Endodermal cell (in vitro differentiated cells): ENCODE data around the gene GNB3. TPM values are rescaled to one million over a fixed set of nuclear protein-coding genes. Genes with fewer than 3 reads are reported as not detected.
A peak's percentile ranks its signal among the peaks of the same experiment; 100 is the strongest.
"Not testable (repeated sequence)": the region's sequence is repeated elsewhere in the genome, so short reads cannot be mapped to it uniquely, and the experiment has no call there.

Experiments used
- DNase-seq: peaks from one replicate; pipeline ENCODE4 v3.0.0-alpha.2; 2017
- H3K27ac ChIP-seq: 2 replicates; pipeline ENCODE4 v1.5.1; 2013; ENCODE audit warnings: mild to moderate bottlenecking, low read depth, low read length, moderate library complexity
- H3K27me3 ChIP-seq: 2 replicates; pipeline ENCODE4 v1.6.1; 2013; ENCODE audit warnings: mild to moderate bottlenecking, low read length, moderate library complexity; ENCODE audit not compliant: insufficient read depth, control insufficient read depth, poor library complexity, severe bottlenecking
- H3K36me3 ChIP-seq: 2 replicates; pipeline ENCODE4 v1.7.0; 2013; ENCODE audit warnings: mild to moderate bottlenecking, low read length, moderate library complexity; ENCODE audit not compliant: control insufficient read depth, insufficient read depth
- H3K4me1 ChIP-seq: one replicate; pipeline ENCODE4 v1.7.0; 2013; ENCODE audit warnings: low read length; ENCODE audit not compliant: control insufficient read depth, insufficient read depth
- H3K4me3 ChIP-seq: 2 replicates; pipeline ENCODE4 v1.5.1; 2013; ENCODE audit warnings: mild to moderate bottlenecking, low read length, moderate library complexity
- H3K9ac ChIP-seq: 2 replicates; pipeline ENCODE4 v1.6.1; 2013; ENCODE audit warnings: mild to moderate bottlenecking, low read length, moderate library complexity; ENCODE audit not compliant: poor library complexity, severe bottlenecking; ENCODE audit errors: extremely low read depth
- H3K9me3 ChIP-seq: 2 replicates; pipeline ENCODE4 v1.6.1; 2013; ENCODE audit warnings: mild to moderate bottlenecking, low read length, moderate library complexity; ENCODE audit not compliant: control insufficient read depth
- H3K27ac Mint-ChIP-seq: 2 replicates; pipeline ENCODE4 v1.8.0; 2020; ENCODE audit warnings: mixed read lengths
- H3K27me3 Mint-ChIP-seq: 2 replicates; pipeline ENCODE4 v1.8.0; 2021; ENCODE audit warnings: mild to moderate bottlenecking, mixed read lengths; ENCODE audit not compliant: insufficient read depth
- H3K36me3 Mint-ChIP-seq: 2 replicates; pipeline ENCODE4 v1.8.0; 2020; ENCODE audit warnings: low read depth, mixed read lengths
- H3K4me1 Mint-ChIP-seq: 2 replicates; pipeline ENCODE4 v1.8.0; 2020; ENCODE audit warnings: mixed read lengths
- H3K4me3 Mint-ChIP-seq: 2 replicates; pipeline ENCODE4 v1.8.0; 2020; ENCODE audit warnings: mild to moderate bottlenecking, moderate library complexity, mixed read lengths
- H3K9me3 Mint-ChIP-seq: 2 replicates; pipeline ENCODE4 v1.8.0; 2020; ENCODE audit warnings: mild to moderate bottlenecking, mixed read lengths
- CTCF ChIP-seq: fragments of 200-600 bp; sonication (generic); conservative IDR thresholded peaks from 2 replicates; pipeline ENCODE4 v1.5.0; 2021; ENCODE audit warnings: antibody characterized with exemption, mild to moderate bottlenecking
- WGBS, 2 experiments: methylation state at CpG; one replicate each; pipeline versions ENCODE4 v1.1.5 to v1.1.7; 2013; ENCODE audit warnings: missing lambda C conversion rate in 2 of 2, mixed read lengths in 1 of 2; ENCODE audit not compliant: insufficient coverage in 1 of 2, insufficient read length in 1 of 2; 5-methylcytosine and 5-hydroxymethylcytosine counted together
- total RNA-seq, 2 donors: library from RNA; stranded (reverse); fragmentation: NEBNext Ultra II Directional in 1 of 2; extraction: Animal tissue kit (Norgen Biotek cat#: 25700) in 1 of 2; gene quantifications; 2 replicates in 1 of 2; 3 replicates in 1 of 2; pipeline ENCODE4 v1.2.1, GENCODE V29; 2021

GNB3 gene
- total RNA-seq, 2 donors from 2014 or later, result 10.0 to 17.1 TPM

- Mint-ChIP-seq H3K4me1 (peaks cover 24% of the 10 kb centered on the region), H3K27me3 (no peaks in the 10 kb centered on the region), H3K27ac (no peak overlapping the region), H3K4me3 (no peak overlapping the region), H3K36me3 (peaks cover 75% of the 10 kb centered on the region), H3K9me3 (no peaks in the 10 kb centered on the region)
- Histone ChIP-seq H3K4me1 (no peaks in the 10 kb centered on the region), H3K4me3 (no peak overlapping the region), H3K27ac (no peak overlapping the region), H3K9me3 (no peaks in the 10 kb centered on the region), H3K9ac (no peak overlapping the region), H3K36me3 (peaks cover 61% of the 10 kb centered on the region), H3K27me3 (no peaks in the 10 kb centered on the region)
- WGBS, 2 experiments, result 94 to 100% methylated on average over 6 to 16 of the region's 16 CpGs
- no peak for DNase-seq
- TF ChIP-seq CTCF, result no peak
Observed at GRCh38 chr12:6863586-6864321, 23.0 kb downstream of the GNB3 start.

- H3K4me1 ChIP-seq, H3K27me3 Mint-ChIP-seq, H3K27me3 ChIP-seq, H3K4me3 ChIP-seq, H3K9me3 ChIP-seq, H3K9ac ChIP-seq, H3K9me3 Mint-ChIP-seq, H3K27ac ChIP-seq, DNase-seq, H3K4me3 Mint-ChIP-seq, H3K27ac Mint-ChIP-seq: not testable (repeated sequence)
- H3K4me1 Mint-ChIP-seq, result peaks cover 37% of the 10 kb centered on the region
- peaks cover 62% of the 10 kb centered on the region for H3K36me3 ChIP-seq
- H3K36me3 Mint-ChIP-seq, result peaks cover 74% of the 10 kb centered on the region
- WGBS, 2 experiments, result 92 to 94% methylated on average over 5 of the region's 5 CpGs
Observed at GRCh38 chr12:6865307-6865706, 24.6 kb downstream of the GNB3 start.

GRCh38 chr12:6866163-6866919, 25.6 kb downstream of the GNB3 start:
- Mint-ChIP-seq H3K27me3 (no peaks in the 10 kb centered on the region), H3K36me3 (peaks cover 74% of the 10 kb centered on the region), H3K9me3 (no peaks in the 10 kb centered on the region), H3K4me1 (peaks cover 47% of the 10 kb centered on the region), H3K27ac (peak overlapping the region; percentile 96), H3K4me3 (peak overlapping the region; percentile 95)
- no peaks in the 10 kb centered on the region for H3K9me3 ChIP-seq
- whole genome bisulfite sequencing, 2 experiments, result 69 to 81% methylated on average over 6 to 18 of the region's 19 CpGs
- no peaks in the 10 kb centered on the region for H3K27me3 ChIP-seq
- no peak overlapping the region for H3K27ac ChIP-seq
- peak overlapping the region; percentile 30 for H3K9ac ChIP-seq
- peak; percentile 80 for DNase-seq
- peaks cover 5% of the 10 kb centered on the region for H3K4me1 ChIP-seq
- peaks cover 61% of the 10 kb centered on the region for H3K36me3 ChIP-seq
- TF ChIP-seq CTCF, result no peak
- H3K4me3 ChIP-seq, result peak overlapping the region; percentile 73
